Measurements from ENCODE around the gene DPYD.

DPYD gene

GRCh38 chr1:97066860-97067259 is 854.0 kb downstream of the DPYD start:
- Mint-ChIP-seq H3K36me3 (ENCODE audit: low read depth) (no peaks in the 10 kb centered on the region), H3K4me3 (no peak overlapping the region), H3K9me3 (peaks cover 8% of the 10 kb centered on the region), H3K4me1 (no peaks in the 10 kb centered on the region), H3K27ac (no peak overlapping the region), H3K27me3 (ENCODE audit: low read depth, poor library complexity) (no peaks in the 10 kb centered on the region)
- no peak for DNase-seq
- no peak for TF ChIP-seq CTCF (IDR thresholded peaks at IDR 0.05)

GRCh38 chr1:97063532-97063931 is 857.3 kb downstream of the DPYD start:
- H3K27ac Mint-ChIP-seq = no peak overlapping the region
- H3K27me3 Mint-ChIP-seq (ENCODE audit: low read depth, poor library complexity) = no peaks in the 10 kb centered on the region
- no peaks in the 10 kb centered on the region for H3K4me1 Mint-ChIP-seq
- H3K4me3 Mint-ChIP-seq = no peak overlapping the region
- H3K36me3 Mint-ChIP-seq (ENCODE audit: low read depth) = peaks cover 3% of the 10 kb centered on the region
- peaks cover 22% of the 10 kb centered on the region for H3K9me3 Mint-ChIP-seq
- DNase-seq = no peak
- no peak for TF ChIP-seq CTCF (IDR thresholded peaks at IDR 0.05)

GRCh38 chr1:97061604-97062003 is 859.2 kb downstream of the DPYD start:
- H3K36me3 Mint-ChIP-seq (ENCODE audit: low read depth) = peaks cover 5% of the 10 kb centered on the region
- H3K27ac Mint-ChIP-seq = no peak overlapping the region
- no peak for DNase-seq
- H3K4me1 Mint-ChIP-seq = no peaks in the 10 kb centered on the region
- H3K4me3 Mint-ChIP-seq = no peak overlapping the region
- peaks cover 41% of the 10 kb centered on the region for H3K9me3 Mint-ChIP-seq
- TF ChIP-seq CTCF (IDR thresholded peaks at IDR 0.05) = no peak
- no peaks in the 10 kb centered on the region for H3K27me3 Mint-ChIP-seq (ENCODE audit: low read depth, poor library complexity)

GRCh38 chr1:97056386-97056785 is 864.4 kb downstream of the DPYD start:
- no peak overlapping the region for H3K27ac Mint-ChIP-seq
- DNase-seq = no peak
- H3K9me3 Mint-ChIP-seq = peaks cover 47% of the 10 kb centered on the region
- no peak overlapping the region for H3K4me3 Mint-ChIP-seq
- H3K27me3 Mint-ChIP-seq (ENCODE audit: low read depth, poor library complexity) = peaks cover 3% of the 10 kb centered on the region
- peaks cover 12% of the 10 kb centered on the region for H3K36me3 Mint-ChIP-seq (ENCODE audit: low read depth)
- TF ChIP-seq CTCF (IDR thresholded peaks at IDR 0.05) = no peak
- peaks cover 5% of the 10 kb centered on the region for H3K4me1 Mint-ChIP-seq

GRCh38 chr1:97053268-97053667 is 867.6 kb downstream of the DPYD start:
- Mint-ChIP-seq H3K4me3 (no peak overlapping the region), H3K27me3 (ENCODE audit: low read depth, poor library complexity) (peaks cover 3% of the 10 kb centered on the region), H3K9me3 (peaks cover 34% of the 10 kb centered on the region), H3K4me1 (peaks cover 5% of the 10 kb centered on the region), H3K36me3 (ENCODE audit: low read depth) (peaks cover 7% of the 10 kb centered on the region), H3K27ac (peak overlapping the region; percentile 47)
- DNase-seq = no peak
- no peak for TF ChIP-seq CTCF (IDR thresholded peaks at IDR 0.05)

- no peak for TF ChIP-seq CTCF (IDR thresholded peaks at IDR 0.05)
- Mint-ChIP-seq H3K4me3 (no peak overlapping the region), H3K36me3 (ENCODE audit: low read depth) (peaks cover 7% of the 10 kb centered on the region), H3K9me3 (peaks cover 20% of the 10 kb centered on the region), H3K27me3 (ENCODE audit: low read depth, poor library complexity) (peaks cover 3% of the 10 kb centered on the region), H3K4me1 (peaks cover 5% of the 10 kb centered on the region), H3K27ac (no peak overlapping the region)
- DNase-seq = no peak
These were observed 869.0 kb downstream of the DPYD start for GRCh38 chr1:97051823-97052222.

Data from nephron progenitor cell (in vitro differentiated cells).